IPS-15b (cell line): Measurements from ENCODE around the gene CREG2.
A peak's percentile ranks its signal among the peaks of the same experiment; 100 is the strongest.
"Not testable (repeated sequence)": the region's sequence is repeated elsewhere in the genome, so short reads cannot be mapped to it uniquely, and the experiment has no call there.

Experiments
- H3K27me3 ChIP-seq: one replicate; pipeline ENCODE4 v1.6.1; 2013; ENCODE audit warnings: low read length; ENCODE audit not compliant: control insufficient read depth, insufficient read depth
- H3K36me3 ChIP-seq: one replicate; pipeline ENCODE4 v1.6.1; 2013; ENCODE audit warnings: low read length; ENCODE audit not compliant: control insufficient read depth, insufficient read depth
- H3K4me1 ChIP-seq: one replicate; pipeline ENCODE4 v1.6.1; 2013; ENCODE audit warnings: mild to moderate bottlenecking, low read length; ENCODE audit not compliant: control insufficient read depth, insufficient read depth
- H3K4me3 ChIP-seq: one replicate; pipeline ENCODE4 v1.5.1; 2013; ENCODE audit warnings: low read depth, low read length
- H3K9ac ChIP-seq: one replicate; pipeline ENCODE4 v1.6.1; 2013; ENCODE audit warnings: low read depth, mild to moderate bottlenecking, low read length
- H3K9me3 ChIP-seq: one replicate; pipeline ENCODE4 v1.6.1; 2013; ENCODE audit warnings: mild to moderate bottlenecking, low read length; ENCODE audit not compliant: control insufficient read depth, insufficient read depth

CREG2 gene

GRCh38 chr2:101354420-101355311 lies 32.6 kb downstream of the CREG2 start:
- H3K4me3 ChIP-seq = no peak overlapping the region
- no peak overlapping the region for H3K9ac ChIP-seq
- no peaks in the 10 kb centered on the region for H3K9me3 ChIP-seq
- no peaks in the 10 kb centered on the region for H3K27me3 ChIP-seq
- H3K36me3 ChIP-seq = no peaks in the 10 kb centered on the region
- H3K4me1 ChIP-seq = peaks cover 2% of the 10 kb centered on the region

DNA sequence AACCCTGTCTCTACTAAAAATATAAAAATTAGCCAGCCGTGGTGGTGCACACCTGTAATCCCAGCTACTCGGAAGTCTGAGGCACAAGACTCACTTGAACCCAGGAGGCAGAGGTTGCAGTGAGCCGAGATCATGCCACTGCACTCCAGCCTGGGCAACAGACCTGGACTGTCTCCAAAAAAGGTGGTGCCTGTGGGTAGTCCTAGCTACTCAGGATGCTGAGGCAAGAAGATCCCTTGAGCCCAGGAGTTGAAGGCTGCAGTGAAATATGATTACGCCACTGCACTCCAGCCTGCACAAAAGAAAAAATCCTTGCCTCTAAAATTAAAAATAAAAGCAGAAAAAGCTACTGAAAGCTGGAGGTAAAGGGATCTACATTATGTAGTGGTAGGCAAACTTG lies 34.7 kb downstream of the CREG2 start:
- H3K9ac ChIP-seq, H3K27me3 ChIP-seq, H3K4me1 ChIP-seq, H3K4me3 ChIP-seq, H3K36me3 ChIP-seq, H3K9me3 ChIP-seq: not testable (repeated sequence)

DNA sequence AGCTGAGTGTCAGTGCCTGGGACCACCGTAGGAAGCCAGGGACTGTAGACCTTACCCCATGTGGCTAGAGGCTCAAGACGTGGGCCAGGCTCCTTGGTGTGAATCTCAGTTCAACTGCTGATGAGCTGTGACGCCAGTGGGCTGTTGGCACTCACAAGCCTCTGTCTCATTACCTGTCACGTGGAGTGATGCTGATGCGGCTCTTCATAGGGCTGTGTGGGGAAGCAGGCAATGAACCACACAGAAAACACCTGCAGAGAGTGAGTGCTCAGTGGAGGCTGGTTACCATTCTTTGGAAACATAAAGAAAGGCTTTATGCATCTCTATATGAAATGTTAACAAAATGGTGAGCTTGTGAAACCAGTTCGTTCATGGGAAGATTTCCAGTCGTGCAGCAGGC lies 36.1 kb downstream of the CREG2 start:
- no peak overlapping the region for H3K4me3 ChIP-seq
- no peaks in the 10 kb centered on the region for H3K4me1 ChIP-seq
- H3K9me3 ChIP-seq = no peaks in the 10 kb centered on the region
- H3K36me3 ChIP-seq = no peaks in the 10 kb centered on the region
- H3K27me3 ChIP-seq = no peaks in the 10 kb centered on the region
- H3K9ac ChIP-seq = no peak overlapping the region

- H3K36me3 ChIP-seq = no peaks in the 10 kb centered on the region
- H3K9ac ChIP-seq = no peak overlapping the region
- H3K27me3 ChIP-seq = no peaks in the 10 kb centered on the region
- no peaks in the 10 kb centered on the region for H3K9me3 ChIP-seq
- no peak overlapping the region for H3K4me3 ChIP-seq
- H3K4me1 ChIP-seq = no peaks in the 10 kb centered on the region
These were observed 37.2 kb downstream of the CREG2 start for GRCh38 chr2:101349893-101350662.

- Histone ChIP-seq H3K4me1 (no peaks in the 10 kb centered on the region), H3K9me3 (no peaks in the 10 kb centered on the region), H3K4me3 (no peak overlapping the region), H3K9ac (no peak overlapping the region), H3K27me3 (no peaks in the 10 kb centered on the region), H3K36me3 (no peaks in the 10 kb centered on the region)
These were observed 38.4 kb downstream of the CREG2 start for GRCh38 chr2:101348883-101349282.

DNA sequence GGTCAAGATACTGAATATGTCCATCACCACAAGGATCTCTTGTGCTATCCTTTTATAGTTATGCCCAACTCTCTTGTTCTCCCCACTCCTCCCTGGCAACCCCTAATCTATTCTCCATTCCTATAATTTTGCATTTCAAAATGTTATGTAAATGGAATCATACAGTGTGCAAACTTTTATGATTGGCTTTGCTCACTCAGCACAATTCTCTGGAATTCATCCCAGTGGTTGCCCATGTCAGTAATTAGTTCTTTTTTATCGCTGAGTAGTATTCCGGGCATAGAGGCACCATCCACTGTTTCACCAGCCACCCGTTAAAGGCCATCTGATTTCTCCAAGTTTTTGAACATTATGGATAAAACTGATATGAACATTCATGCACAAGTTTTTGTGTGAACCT lies 40.4 kb downstream of the CREG2 start:
- peaks cover 2% of the 10 kb centered on the region for H3K4me1 ChIP-seq
- H3K9ac ChIP-seq = no peak overlapping the region
- no peaks in the 10 kb centered on the region for H3K36me3 ChIP-seq
- H3K9me3 ChIP-seq = no peaks in the 10 kb centered on the region
- no peak overlapping the region for H3K4me3 ChIP-seq
- H3K27me3 ChIP-seq = no peaks in the 10 kb centered on the region

GRCh38 chr2:101344137-101344536 lies 43.2 kb downstream of the CREG2 start:
- no peak overlapping the region for H3K9ac ChIP-seq
- H3K4me3 ChIP-seq = no peak overlapping the region
- peaks cover 17% of the 10 kb centered on the region for H3K4me1 ChIP-seq
- no peaks in the 10 kb centered on the region for H3K36me3 ChIP-seq
- H3K27me3 ChIP-seq = no peaks in the 10 kb centered on the region
- no peaks in the 10 kb centered on the region for H3K9me3 ChIP-seq

GRCh38 chr2:101342625-101343008 lies 44.7 kb downstream of the CREG2 start:
- Histone ChIP-seq H3K9me3 (no peaks in the 10 kb centered on the region), H3K36me3 (no peaks in the 10 kb centered on the region), H3K27me3 (no peaks in the 10 kb centered on the region), H3K9ac (no peak overlapping the region), H3K4me3 (no peak overlapping the region), H3K4me1 (peaks cover 23% of the 10 kb centered on the region)

- Histone ChIP-seq H3K4me3 (peak overlapping the region; percentile 11), H3K27me3 (no peaks in the 10 kb centered on the region), H3K9ac (no peak overlapping the region), H3K36me3 (no peaks in the 10 kb centered on the region), H3K9me3 (no peaks in the 10 kb centered on the region), H3K4me1 (peaks cover 23% of the 10 kb centered on the region)
These were observed 45.2 kb downstream of the CREG2 start for GRCh38 chr2:101341901-101342624.

DNA sequence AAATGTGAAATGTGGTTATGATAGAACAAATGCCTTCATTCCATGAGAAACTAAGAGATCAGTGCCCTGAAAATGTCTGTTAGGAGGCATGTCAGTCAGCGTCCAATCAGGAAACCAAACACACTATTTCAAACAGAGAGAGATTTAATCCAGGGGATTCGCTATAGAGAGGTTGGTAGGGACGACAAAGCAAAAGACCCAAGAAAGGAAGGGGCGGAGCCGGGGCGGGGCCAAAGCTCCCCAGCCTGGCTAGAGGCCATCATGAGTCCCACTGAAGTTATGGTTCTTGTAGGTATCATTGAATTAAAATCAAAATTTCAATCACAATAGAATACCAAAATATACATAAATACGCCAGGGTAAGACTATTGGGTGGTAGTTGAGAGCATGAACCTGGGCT lies 45.9 kb downstream of the CREG2 start:
- no peaks in the 10 kb centered on the region for H3K36me3 ChIP-seq
- peak overlapping the region; percentile 11 for H3K4me3 ChIP-seq
- no peaks in the 10 kb centered on the region for H3K9me3 ChIP-seq
- H3K9ac ChIP-seq = no peak overlapping the region
- no peaks in the 10 kb centered on the region for H3K27me3 ChIP-seq
- H3K4me1 ChIP-seq = peaks cover 23% of the 10 kb centered on the region

- H3K36me3 ChIP-seq = no peaks in the 10 kb centered on the region
- peaks cover 23% of the 10 kb centered on the region for H3K4me1 ChIP-seq
- no peaks in the 10 kb centered on the region for H3K9me3 ChIP-seq
- H3K9ac ChIP-seq = peak overlapping the region; percentile 39
- H3K27me3 ChIP-seq = no peaks in the 10 kb centered on the region
- H3K4me3 ChIP-seq = no peak overlapping the region
These were observed 47.2 kb downstream of the CREG2 start for GRCh38 chr2:101340141-101340551.
